ENCODE measurements around the gene DGKH.

Gene DGKH, protein sequence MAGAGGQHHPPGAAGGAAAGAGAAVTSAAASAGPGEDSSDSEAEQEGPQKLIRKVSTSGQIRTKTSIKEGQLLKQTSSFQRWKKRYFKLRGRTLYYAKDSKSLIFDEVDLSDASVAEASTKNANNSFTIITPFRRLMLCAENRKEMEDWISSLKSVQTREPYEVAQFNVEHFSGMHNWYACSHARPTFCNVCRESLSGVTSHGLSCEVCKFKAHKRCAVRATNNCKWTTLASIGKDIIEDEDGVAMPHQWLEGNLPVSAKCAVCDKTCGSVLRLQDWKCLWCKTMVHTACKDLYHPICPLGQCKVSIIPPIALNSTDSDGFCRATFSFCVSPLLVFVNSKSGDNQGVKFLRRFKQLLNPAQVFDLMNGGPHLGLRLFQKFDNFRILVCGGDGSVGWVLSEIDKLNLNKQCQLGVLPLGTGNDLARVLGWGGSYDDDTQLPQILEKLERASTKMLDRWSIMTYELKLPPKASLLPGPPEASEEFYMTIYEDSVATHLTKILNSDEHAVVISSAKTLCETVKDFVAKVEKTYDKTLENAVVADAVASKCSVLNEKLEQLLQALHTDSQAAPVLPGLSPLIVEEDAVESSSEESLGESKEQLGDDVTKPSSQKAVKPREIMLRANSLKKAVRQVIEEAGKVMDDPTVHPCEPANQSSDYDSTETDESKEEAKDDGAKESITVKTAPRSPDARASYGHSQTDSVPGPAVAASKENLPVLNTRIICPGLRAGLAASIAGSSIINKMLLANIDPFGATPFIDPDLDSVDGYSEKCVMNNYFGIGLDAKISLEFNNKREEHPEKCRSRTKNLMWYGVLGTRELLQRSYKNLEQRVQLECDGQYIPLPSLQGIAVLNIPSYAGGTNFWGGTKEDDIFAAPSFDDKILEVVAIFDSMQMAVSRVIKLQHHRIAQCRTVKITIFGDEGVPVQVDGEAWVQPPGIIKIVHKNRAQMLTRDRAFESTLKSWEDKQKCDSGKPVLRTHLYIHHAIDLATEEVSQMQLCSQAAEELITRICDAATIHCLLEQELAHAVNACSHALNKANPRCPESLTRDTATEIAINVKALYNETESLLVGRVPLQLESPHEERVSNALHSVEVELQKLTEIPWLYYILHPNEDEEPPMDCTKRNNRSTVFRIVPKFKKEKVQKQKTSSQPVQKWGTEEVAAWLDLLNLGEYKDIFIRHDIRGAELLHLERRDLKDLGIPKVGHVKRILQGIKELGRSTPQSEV

DNA sequence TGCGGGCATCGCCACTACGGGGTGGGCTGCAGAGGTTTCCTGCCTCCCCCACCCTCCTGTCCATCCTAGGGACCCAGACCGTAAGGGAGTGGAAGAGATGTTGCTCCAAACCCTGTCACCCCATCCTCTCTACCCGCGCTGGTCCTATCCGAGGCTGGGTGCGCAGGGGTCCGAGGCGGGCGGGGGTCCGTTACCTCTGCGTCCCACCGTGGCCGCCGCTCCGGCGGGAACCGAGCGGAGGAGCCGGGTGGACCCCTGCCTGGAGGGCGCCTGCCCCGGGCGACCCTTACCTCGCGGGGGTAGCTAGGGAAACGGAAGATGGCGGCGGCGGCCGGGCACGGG is at the start of gene DGKH:
Gene DGKH, plus strand, starts transcription at position 307 of the 342 bp plus-strand sequence. CDS start 126 bp downstream, outside the sequence.
- DNase-seq = no peak

- no peak for DNase-seq
Measured at GRCh38 chr13:42000846-42001245, 47.6 kb upstream of the DGKH start.

- no peak for DNase-seq
Measured at GRCh38 chr13:42001580-42001979, 46.9 kb upstream of the DGKH start.

- DNase-seq = no peak
Measured at GRCh38 chr13:42002066-42002465, 46.4 kb upstream of the DGKH start.

DNA sequence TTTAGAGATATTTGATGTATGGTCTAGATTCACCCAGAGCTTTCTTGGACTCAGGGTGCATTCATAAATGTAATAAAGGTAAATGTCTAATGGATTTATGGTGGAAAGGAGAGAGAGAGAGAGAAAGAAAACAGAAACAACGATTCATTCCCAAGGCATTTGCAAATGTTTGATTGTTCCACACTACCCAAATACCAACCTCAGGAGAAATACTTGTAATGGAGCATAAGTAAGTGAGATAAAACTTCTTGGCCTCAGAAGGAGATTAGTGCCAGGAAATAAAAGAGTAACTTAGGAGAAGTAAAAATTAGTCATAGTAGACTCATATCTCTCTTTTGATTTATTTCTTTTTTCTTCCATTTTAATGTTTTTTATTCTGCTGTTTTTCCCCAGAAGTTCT is 40.6 kb upstream of the DGKH start:
- DNase-seq = no peak

GRCh38 chr13:42009057-42009456 is 39.4 kb upstream of the DGKH start:
- DNase-seq = no peak

- no peak for DNase-seq
Measured at GRCh38 chr13:42011601-42012350, 36.7 kb upstream of the DGKH start.

DNA sequence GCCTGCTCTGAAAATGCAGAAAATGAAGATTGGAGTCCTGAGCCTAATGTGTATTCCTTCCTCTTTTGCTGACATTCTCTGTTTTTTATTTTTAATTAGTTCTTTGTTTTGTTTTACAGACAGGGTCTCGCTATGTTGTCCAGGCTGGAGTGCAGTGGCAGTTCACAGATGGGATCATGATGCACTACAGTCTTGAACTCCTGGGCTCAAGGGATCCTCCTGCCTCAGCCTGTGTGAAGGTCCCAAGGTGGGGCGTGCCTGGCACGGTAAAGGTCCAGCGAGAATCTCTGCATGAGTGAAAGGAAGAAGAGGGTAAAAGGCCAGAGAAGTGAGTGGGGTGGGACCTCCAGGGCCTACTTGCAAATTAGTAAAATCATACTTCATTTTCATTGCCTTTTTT is 34.3 kb upstream of the DGKH start:
- DNase-seq = no peak

DNA sequence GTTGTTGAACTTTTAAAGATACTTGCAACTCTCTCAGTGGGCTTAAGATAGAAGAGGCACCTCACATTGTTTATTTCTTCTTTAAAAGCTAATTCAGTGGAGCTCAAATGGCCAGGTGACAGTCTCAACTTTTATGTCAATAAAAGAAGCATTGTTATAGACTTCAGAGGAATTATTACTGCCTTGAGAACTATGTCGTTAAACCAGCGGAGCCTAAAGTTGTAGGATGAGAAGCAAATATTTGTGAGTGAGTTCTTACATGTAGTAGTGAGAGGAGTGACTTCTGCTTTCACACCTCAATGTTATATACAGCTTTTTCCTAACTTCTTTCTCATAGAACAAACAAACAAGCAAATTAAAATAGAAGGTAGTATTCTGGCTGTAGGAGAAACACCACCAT is 31.2 kb upstream of the DGKH start:
- DNase-seq = no peak

GRCh38 chr13:42021851-42022250 is 26.6 kb upstream of the DGKH start:
- no peak for DNase-seq

DNA sequence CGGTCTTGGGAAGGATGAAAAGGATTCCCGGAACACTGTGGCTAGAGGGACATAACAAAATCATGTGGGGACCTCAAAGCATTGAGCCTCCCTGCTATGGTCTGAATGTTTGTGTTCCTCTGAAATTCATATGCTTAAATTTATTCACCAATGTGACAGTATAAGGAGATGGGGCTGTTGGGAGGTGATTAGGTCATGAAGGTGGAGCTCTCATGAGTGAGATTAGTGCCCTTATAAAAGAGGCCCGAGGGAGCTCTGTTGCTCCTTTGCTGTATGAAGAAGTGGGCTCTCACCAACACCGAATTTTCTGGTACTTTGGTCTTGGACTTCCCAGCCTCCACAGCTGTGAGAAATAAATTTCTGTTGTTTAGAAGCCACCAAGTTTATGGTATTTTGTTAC is 26.1 kb upstream of the DGKH start:
- no peak for DNase-seq

DNA sequence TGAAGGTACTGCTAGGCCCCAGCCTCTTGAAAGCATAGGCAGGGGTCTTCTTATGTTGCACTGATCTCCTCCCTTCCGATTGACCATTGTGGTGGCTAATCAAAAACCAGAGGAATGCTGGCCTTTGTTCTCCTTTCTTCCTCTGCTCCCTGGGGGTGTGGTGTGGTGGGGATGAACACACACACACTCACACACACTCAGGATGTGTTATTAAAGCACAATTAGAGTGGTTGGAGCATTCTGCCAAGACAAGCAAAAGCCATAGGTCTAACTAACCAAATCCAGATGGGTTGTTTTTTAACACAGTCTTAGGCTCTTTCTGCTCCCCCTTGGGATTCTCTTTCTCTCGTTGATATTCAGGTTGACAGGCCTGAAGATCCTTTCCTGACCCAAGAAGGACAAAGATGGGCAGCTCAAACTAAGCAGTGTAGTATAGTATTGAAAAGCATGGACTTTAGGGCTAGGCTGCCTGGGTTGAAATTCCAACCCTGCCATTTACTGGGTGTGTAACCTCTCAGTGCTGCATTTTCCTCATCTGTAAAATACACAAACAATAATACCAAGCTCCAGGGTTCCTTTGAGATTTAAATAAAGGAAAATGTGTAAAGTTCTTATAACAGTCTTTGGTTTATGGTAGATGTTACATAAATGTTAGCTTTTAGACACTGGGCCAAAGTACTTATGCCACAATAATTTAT is 25.5 kb upstream of the DGKH start:
- DNase-seq = no peak

DNA sequence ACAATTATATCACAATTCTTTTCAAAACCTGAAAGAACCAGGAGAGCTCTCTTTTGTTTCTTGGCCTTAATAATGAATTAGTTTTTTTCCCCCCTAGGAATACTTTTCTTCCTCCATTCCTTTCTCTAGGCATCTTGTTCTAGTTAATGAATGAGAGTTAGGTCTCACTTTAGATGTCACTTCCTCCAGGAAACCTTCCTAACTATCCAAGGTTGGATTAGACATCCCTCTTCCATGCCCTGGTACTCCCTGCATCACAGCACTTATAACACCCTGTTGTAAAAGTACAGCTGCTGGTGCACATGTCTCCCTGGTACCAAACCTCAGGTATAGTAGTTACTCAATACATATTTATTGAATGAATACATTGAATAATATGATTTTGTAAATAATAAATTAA is 21.2 kb upstream of the DGKH start:
- no peak for DNase-seq

- no peak for DNase-seq
Measured at GRCh38 chr13:42028113-42028799, 20.2 kb upstream of the DGKH start.

DNA sequence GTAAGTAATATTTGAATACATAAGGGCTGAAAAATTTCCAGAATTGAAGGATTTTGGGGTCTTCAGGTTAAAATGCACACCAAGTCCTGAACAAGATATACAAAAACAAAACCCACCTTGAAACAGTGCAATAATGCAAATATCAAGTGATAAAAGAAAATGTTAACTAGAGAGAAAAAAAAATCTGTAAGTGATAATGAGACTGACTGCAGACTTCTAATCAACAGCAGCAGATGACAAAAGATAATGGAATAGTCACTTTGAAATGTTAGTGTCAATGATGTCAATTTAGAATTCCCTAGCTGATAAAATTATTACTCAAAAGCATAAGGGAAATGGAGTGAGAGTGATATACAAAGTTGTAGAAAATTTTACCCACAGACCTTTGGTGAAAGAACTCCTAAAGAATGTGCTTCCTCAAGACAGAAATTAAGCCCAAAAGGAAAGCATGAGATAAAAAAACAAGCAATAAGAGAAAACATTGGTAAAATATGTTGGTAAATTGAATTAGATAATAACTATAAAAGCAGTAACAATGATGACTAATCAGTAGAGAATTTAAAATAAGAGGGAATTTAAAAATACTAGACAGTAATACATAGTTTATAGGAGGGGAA is 12.4 kb upstream of the DGKH start:
- no peak for DNase-seq

GRCh38 chr13:42036711-42037110 is 11.7 kb upstream of the DGKH start:
- DNase-seq = no peak

GRCh38 chr13:42038661-42039456 is 9.6 kb upstream of the DGKH start:
- no peak for DNase-seq

DNA sequence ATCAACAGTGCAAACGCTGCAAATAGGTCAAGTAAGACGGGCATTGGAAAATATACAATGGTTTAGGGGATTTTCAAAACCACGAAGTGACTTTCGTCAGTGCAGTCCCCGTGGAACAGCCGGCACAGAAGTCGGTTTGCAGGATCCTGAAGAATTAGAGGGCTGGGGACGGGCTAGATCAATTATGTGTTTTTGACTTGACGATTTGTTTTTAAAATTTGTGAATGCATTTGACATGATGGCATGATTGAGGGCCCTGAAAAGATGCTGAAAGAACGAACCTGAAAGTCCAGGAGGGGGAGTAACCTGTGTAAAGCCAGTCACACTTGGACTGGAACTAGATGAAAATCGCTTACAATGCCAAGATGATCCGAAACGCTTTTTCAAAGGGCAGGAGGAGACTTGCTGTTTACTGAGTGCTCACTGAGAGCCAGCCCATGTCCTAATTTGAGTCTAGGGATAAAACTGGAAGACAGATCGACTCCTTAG is 8.9 kb upstream of the DGKH start:
- DNase-seq = no peak

DNA sequence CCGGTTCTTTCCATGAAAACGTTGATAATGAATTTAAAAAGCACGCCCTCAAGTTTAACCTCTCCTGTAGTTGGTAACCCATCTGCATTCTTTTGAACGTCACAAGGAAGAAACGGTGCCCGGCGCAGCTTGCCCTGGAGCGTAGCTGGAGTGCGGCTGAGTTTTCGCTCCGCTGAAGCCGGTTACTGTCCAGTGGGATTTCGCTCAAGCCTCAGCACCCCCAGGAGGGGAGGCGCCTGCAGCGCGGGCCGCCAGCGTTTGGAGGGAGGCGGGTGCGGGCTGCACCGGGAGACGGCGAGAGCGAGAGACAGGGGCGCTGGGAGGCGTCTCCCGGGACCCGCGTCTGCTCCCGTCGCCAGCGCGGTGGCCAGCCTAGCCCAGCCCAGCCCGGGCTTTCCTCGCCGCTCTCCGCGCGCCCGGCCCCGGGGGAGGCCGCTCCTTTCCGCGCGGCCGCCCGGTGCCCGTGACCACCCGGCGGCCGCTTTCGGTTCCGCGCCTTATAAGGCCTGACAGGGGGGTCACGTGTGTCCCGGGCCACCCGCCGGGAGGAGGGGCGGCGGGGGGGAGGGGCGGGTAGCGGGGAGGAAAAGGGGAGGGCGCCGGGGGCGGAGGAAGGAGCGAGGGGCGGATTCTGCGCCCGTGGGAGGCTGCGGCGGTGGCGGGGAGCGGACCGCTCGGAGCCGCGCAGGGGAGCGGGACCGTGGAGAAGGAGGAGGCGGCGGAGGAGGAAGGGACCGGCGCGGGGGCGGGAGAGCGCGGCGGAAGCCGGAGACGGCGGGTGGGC is 8.3 kb upstream of the DGKH start:
- DNase-seq = peak; percentile 91
